Measurements from ENCODE around the gene TRAK2.

- TF ChIP-seq, protein P1, sequence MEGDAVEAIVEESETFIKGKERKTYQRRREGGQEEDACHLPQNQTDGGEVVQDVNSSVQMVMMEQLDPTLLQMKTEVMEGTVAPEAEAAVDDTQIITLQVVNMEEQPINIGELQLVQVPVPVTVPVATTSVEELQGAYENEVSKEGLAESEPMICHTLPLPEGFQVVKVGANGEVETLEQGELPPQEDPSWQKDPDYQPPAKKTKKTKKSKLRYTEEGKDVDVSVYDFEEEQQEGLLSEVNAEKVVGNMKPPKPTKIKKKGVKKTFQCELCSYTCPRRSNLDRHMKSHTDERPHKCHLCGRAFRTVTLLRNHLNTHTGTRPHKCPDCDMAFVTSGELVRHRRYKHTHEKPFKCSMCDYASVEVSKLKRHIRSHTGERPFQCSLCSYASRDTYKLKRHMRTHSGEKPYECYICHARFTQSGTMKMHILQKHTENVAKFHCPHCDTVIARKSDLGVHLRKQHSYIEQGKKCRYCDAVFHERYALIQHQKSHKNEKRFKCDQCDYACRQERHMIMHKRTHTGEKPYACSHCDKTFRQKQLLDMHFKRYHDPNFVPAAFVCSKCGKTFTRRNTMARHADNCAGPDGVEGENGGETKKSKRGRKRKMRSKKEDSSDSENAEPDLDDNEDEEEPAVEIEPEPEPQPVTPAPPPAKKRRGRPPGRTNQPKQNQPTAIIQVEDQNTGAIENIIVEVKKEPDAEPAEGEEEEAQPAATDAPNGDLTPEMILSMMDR (conservative IDR thresholded peaks at IDR 0.05; ENCODE audit: low read length) = no peak
- TF ChIP-seq EZH2phosphoT487 (IDR thresholded peaks at IDR 0.05; ENCODE audit: borderline replicate concordance) = no peak
Observed at GRCh38 chr2:201433394-201433995, 17.8 kb downstream of the TRAK2 start.

Measured in Loucy (cell line).